HCT116 (cell line): ENCODE results near the gene STIM1. TPM values are rescaled to one million over a fixed set of nuclear protein-coding genes. Genes with fewer than 3 reads are reported as not detected.

Experiments
- ATAC-seq: fragments of 200-7000 bp; cut with Tn5 transposase; 2 replicates; pipeline ENCODE4 v1.9.1; 2020; ENCODE audit warnings: mild to moderate bottlenecking, moderate library complexity
- BruUV-seq: library from RNA; stranded (reverse); fragments of 400-500 nt; replicated peaks from 2 replicates; lab custom pipeline; 2021; lab: Mats Ljungman, UMichigan
- CTCF ChIA-PET: fragments of 300-600 bp; sonication (Branson Sonifier 250); formaldehyde crosslinking; loops from one replicate; lab custom pipeline; 2021; ENCODE audit warnings: antibody characterized with exemption; lab: Charles Lee
- POLR2A ChIA-PET: fragments of 300-600, 350-600 bp; sonication (Branson Sonifier 250); formaldehyde crosslinking; loops from one replicate; lab custom pipeline; 2021; ENCODE audit warnings: antibody characterized with exemption; lab: Charles Lee
- RAD21 ChIA-PET, 2 experiments: fragments of 300-600 bp; sonication (Branson Sonifier 250); formaldehyde crosslinking; loops; one replicate each; lab custom pipeline; 2023; ENCODE audit warnings: low total read pairs in 2 of 2; ENCODE audit not compliant: uncharacterized antibody in 2 of 2, unreplicated experiment in 2 of 2, low non-redundant PET in 1 of 2; lab: Charles Lee
- DNase-seq: peaks from one replicate; pipeline ENCODE4 v3.0.0-alpha.2; 2010; ENCODE audit warnings: low read depth, low spot score
- H2AFZ ChIP-seq: fragments of 200-600 bp; shearing (Covaris generic), sonication (generic); 2 replicates; pipeline ENCODE4 v1.6.1; 2017; ENCODE audit warnings: low read depth, mixed run types, mixed read lengths, antibody characterized with exemption, low read length; ENCODE audit not compliant: poor library complexity, severe bottlenecking
- H3K27ac ChIP-seq: 2 replicates; pipeline ENCODE4 v1.5.1; 2012; ENCODE audit warnings: low read depth, low read length
- H3K27me3 ChIP-seq: fragments of 200-600 bp; sonication (generic); 2 replicates; pipeline ENCODE4 v1.6.1; 2016; ENCODE audit warnings: mixed run types, low read length, mixed read lengths; ENCODE audit not compliant: insufficient read depth
- H3K36me3 ChIP-seq, 2 experiments: fragments of 200-500 bp in 1 of 2; fragments of 200-600 bp in 1 of 2; sonication (Bioruptor generic) in 1 of 2; sonication (generic) in 1 of 2; 2 replicates each; pipeline versions ENCODE4 v1.5.1 to v1.6.1; 2014 to 2016; ENCODE audit warnings: low read length in 2 of 2, inconsistent platforms in 1 of 2, mixed read lengths in 1 of 2, mixed run types in 1 of 2; ENCODE audit not compliant: insufficient read depth in 2 of 2, control insufficient read depth in 1 of 2
- H3K4me1 ChIP-seq, 2 experiments: fragments of 200-600 bp in 1 of 2; sonication (generic) in 1 of 2; 2 replicates each; pipeline versions ENCODE4 v1.5.1 to v1.6.1; 2012 to 2017; ENCODE audit warnings: low read length in 2 of 2, inconsistent platforms in 1 of 2, mild to moderate bottlenecking in 1 of 2, mixed read lengths in 1 of 2, mixed run types in 1 of 2, moderate library complexity in 1 of 2; ENCODE audit not compliant: insufficient read depth in 2 of 2, control insufficient read depth in 1 of 2
- H3K4me2 ChIP-seq: fragments of 200-600 bp; sonication (generic); 2 replicates; pipeline ENCODE4 v1.6.1; 2017; ENCODE audit warnings: mixed run types, low read length, mixed read lengths
- H3K4me3 ChIP-seq, 2 experiments: fragments of 200-600 bp in 1 of 2; sonication (generic) in 1 of 2; replicated peaks in 1 of 2; 2 replicates each; pipeline ENCODE4 v1.5.1; 2011 to 2016; ENCODE audit warnings: low read length in 2 of 2, control low read depth in 1 of 2, low read depth in 1 of 2, mild to moderate bottlenecking in 1 of 2, mixed read lengths in 1 of 2, mixed run types in 1 of 2
- H3K79me2 ChIP-seq: fragments of 200-600 bp; sonication (generic); 2 replicates; pipeline ENCODE4 v1.6.1; 2017; ENCODE audit warnings: mild to moderate bottlenecking, mixed run types, low read length, moderate library complexity, mixed read lengths; ENCODE audit not compliant: insufficient read depth
- H3K9ac ChIP-seq: fragments of 200-600 bp; sonication (generic); 2 replicates; pipeline ENCODE4 v1.6.1; 2016; ENCODE audit warnings: low read length, mixed read lengths
- H3K9me2 ChIP-seq: fragments of 200-600 bp; sonication (generic), shearing (Covaris generic); 2 replicates; pipeline ENCODE4 v1.6.1; 2017; ENCODE audit warnings: mixed run types, mild to moderate bottlenecking, moderate library complexity; ENCODE audit not compliant: insufficient read depth
- H3K9me3 ChIP-seq, 2 experiments: fragments of 200-500 bp in 1 of 2; fragments of 200-600 bp in 1 of 2; sonication (Bioruptor generic) in 1 of 2; sonication (generic) in 1 of 2; 2 replicates each; pipeline ENCODE4 v1.6.1; 2014 to 2017; ENCODE audit warnings: low read length in 2 of 2, mixed read lengths in 2 of 2, inconsistent platforms in 1 of 2, low read depth in 1 of 2, mild to moderate bottlenecking in 1 of 2, mixed run types in 1 of 2, moderate library complexity in 1 of 2; ENCODE audit not compliant: control insufficient read depth in 1 of 2, insufficient read depth in 1 of 2
- H4K20me1 ChIP-seq: fragments of 200-600 bp; sonication (generic), shearing (Covaris generic); 2 replicates; pipeline ENCODE4 v1.6.1; 2017; ENCODE audit warnings: mixed run types, mild to moderate bottlenecking, moderate library complexity; ENCODE audit not compliant: insufficient read depth
- CEBPB ChIP-seq: IDR thresholded peaks from 2 replicates; pipeline ENCODE4 v1.6.1; 2012; ENCODE audit warnings: low read depth
- EGR1 ChIP-seq: IDR thresholded peaks from 2 replicates; pipeline ENCODE4 v1.6.1; 2012; ENCODE audit warnings: low read depth
- ELF1 ChIP-seq: IDR thresholded peaks from 2 replicates; pipeline ENCODE4 v1.6.1; 2012; ENCODE audit warnings: low read depth, borderline replicate concordance
- EZH2 ChIP-seq: fragments of 200-600 bp; sonication (generic); IDR thresholded peaks from 2 replicates; pipeline ENCODE4 v1.6.1; 2017; ENCODE audit warnings: antibody characterized with exemption, mixed run types
- EZH2phosphoT487 ChIP-seq: fragments of 200-600 bp; IDR thresholded peaks from 2 replicates; pipeline ENCODE4 v1.6.1; 2018; ENCODE audit warnings: antibody characterized with exemption, borderline replicate concordance
- FOSL1 ChIP-seq: IDR thresholded peaks from 2 replicates; pipeline ENCODE4 v1.6.1; 2012; ENCODE audit warnings: low read depth
- POLR2A ChIP-seq: IDR thresholded peaks from 2 replicates; pipeline ENCODE4 v1.7.0; 2011; ENCODE audit warnings: borderline replicate concordance; ENCODE audit not compliant: insufficient read depth, insufficient read length; ENCODE audit errors: extremely low read depth
- RAD21 ChIP-seq: IDR thresholded peaks from 2 replicates; pipeline ENCODE4 v1.6.1; 2012; ENCODE audit warnings: low read depth, mild to moderate bottlenecking
- SIN3A ChIP-seq: IDR thresholded peaks from 2 replicates; pipeline ENCODE4 v1.6.1; 2012; ENCODE audit warnings: low read depth
- SP1 ChIP-seq: IDR thresholded peaks from 2 replicates; pipeline ENCODE4 v1.6.1; 2012; ENCODE audit warnings: low read depth
- TCF7L2 ChIP-seq: IDR thresholded peaks from 2 replicates; pipeline ENCODE4 v1.7.0; 2011; ENCODE audit warnings: borderline replicate concordance, inconsistent platforms; ENCODE audit not compliant: insufficient read depth, insufficient read length; ENCODE audit errors: extremely low read depth
- YY1 ChIP-seq: IDR thresholded peaks from 2 replicates; pipeline ENCODE4 v1.6.1; 2011; ENCODE audit warnings: low read length, low read depth, moderate library complexity, mild to moderate bottlenecking; ENCODE audit not compliant: insufficient replicate concordance; ENCODE audit errors: extremely low read depth
- ZFX ChIP-seq: fragments of 450-650 bp; IDR thresholded peaks from 2 replicates; pipeline ENCODE4 v1.6.1; 2017
- ZNF274 ChIP-seq: fragments of 200-500 bp; sonication (Bioruptor generic); IDR thresholded peaks from 2 replicates; pipeline ENCODE4 v1.6.1; 2014; ENCODE audit warnings: mild to moderate bottlenecking, low read depth, low read length, inconsistent platforms
- intact Hi-C: fragments of 100-400 bp; cut with micrococcal nuclease; formaldehyde crosslinking; loops from 2 replicates; pipeline ENCODE4 v1.10.0; 2022
- total RNA-seq: library from RNA; stranded (reverse); gene quantifications from one replicate; pipeline ENCODE4 v1.2.1, GENCODE V29; 2021; ENCODE audit not compliant: unreplicated experiment
- TF ChIP-seq, protein P1 (sequence below): IDR thresholded peaks from 2 replicates; pipeline ENCODE4 v1.6.1; 2011; ENCODE audit warnings: mild to moderate bottlenecking, low read length, moderate library complexity; ENCODE audit not compliant: insufficient replicate concordance; ENCODE audit errors: extremely low read depth
- TF ChIP-seq, protein P2 (sequence below): IDR thresholded peaks from 2 replicates; pipeline ENCODE4 v1.6.1; 2012; ENCODE audit warnings: low read depth
- TF ChIP-seq, protein P3 (sequence below): IDR thresholded peaks from 2 replicates; pipeline ENCODE4 v1.6.1; 2012
- TF ChIP-seq, protein P4 (sequence below), 3 experiments: fragments of 200-600 bp in 1 of 3; sonication (generic) in 1 of 3; IDR thresholded peaks in 2 of 3; conservative IDR thresholded peaks in 1 of 3; 2 replicates each; pipeline ENCODE4 v1.5.1; 2012 to 2017; ENCODE audit warnings: low read depth in 2 of 3, low read length in 2 of 3, antibody characterized with exemption in 1 of 3, borderline replicate concordance in 1 of 3, control low read depth in 1 of 3, mild to moderate bottlenecking in 1 of 3, mixed read lengths in 1 of 3, mixed run types in 1 of 3, moderate library complexity in 1 of 3; ENCODE audit not compliant: insufficient read depth in 1 of 3
- TF ChIP-seq, protein P5 (sequence below): IDR thresholded peaks from 2 replicates; pipeline ENCODE4 v1.6.1; 2012

The STIM1 gene
- total RNA-seq, 1 experiment from 2014 or later, result 22.3 TPM

DNA sequence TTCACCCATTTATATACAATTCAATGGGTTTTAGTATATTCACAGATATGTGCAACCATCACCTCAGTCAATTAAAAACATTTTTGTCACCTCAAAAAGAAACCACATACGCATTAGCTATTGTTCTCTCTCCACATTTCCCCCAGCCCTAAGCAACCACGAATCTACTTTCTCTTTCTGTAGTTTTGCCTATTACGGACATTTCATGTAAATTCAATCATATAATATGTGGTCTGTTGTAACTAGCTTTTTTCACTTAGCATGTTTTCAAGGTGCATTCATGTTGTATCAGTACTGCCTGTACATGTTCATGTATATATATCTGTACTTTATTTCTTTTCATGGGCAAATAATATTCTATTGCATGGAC is 134.4 kb downstream of the STIM1 start:
- intact Hi-C loops, result no loop called here
- no peaks in the 10 kb centered on the region for H3K36me3 ChIP-seq
- H3K4me2 ChIP-seq, result no peak overlapping the region
- no peaks in the 10 kb centered on the region for H3K4me1 ChIP-seq
- H3K79me2 ChIP-seq, result no peaks in the 10 kb centered on the region
- TF ChIP-seq RAD21 (no peak), YY1 (no peak), EZH2 (no peak), CEBPB (no peak), SP1 (no peak), POLR2A (no peak), ELF1 (no peak), FOSL1 (no peak), EZH2phosphoT487 (no peak), EGR1 (no peak), ZFX (no peak), SIN3A (no peak), ZNF274 (no peak), TCF7L2 (no peak)
- TF ChIP-seq, protein P1, sequence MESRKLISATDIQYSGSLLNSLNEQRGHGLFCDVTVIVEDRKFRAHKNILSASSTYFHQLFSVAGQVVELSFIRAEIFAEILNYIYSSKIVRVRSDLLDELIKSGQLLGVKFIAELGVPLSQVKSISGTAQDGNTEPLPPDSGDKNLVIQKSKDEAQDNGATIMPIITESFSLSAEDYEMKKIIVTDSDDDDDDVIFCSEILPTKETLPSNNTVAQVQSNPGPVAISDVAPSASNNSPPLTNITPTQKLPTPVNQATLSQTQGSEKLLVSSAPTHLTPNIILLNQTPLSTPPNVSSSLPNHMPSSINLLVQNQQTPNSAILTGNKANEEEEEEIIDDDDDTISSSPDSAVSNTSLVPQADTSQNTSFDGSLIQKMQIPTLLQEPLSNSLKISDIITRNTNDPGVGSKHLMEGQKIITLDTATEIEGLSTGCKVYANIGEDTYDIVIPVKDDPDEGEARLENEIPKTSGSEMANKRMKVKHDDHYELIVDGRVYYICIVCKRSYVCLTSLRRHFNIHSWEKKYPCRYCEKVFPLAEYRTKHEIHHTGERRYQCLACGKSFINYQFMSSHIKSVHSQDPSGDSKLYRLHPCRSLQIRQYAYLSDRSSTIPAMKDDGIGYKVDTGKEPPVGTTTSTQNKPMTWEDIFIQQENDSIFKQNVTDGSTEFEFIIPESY, result no peak
- TF ChIP-seq, protein P2, sequence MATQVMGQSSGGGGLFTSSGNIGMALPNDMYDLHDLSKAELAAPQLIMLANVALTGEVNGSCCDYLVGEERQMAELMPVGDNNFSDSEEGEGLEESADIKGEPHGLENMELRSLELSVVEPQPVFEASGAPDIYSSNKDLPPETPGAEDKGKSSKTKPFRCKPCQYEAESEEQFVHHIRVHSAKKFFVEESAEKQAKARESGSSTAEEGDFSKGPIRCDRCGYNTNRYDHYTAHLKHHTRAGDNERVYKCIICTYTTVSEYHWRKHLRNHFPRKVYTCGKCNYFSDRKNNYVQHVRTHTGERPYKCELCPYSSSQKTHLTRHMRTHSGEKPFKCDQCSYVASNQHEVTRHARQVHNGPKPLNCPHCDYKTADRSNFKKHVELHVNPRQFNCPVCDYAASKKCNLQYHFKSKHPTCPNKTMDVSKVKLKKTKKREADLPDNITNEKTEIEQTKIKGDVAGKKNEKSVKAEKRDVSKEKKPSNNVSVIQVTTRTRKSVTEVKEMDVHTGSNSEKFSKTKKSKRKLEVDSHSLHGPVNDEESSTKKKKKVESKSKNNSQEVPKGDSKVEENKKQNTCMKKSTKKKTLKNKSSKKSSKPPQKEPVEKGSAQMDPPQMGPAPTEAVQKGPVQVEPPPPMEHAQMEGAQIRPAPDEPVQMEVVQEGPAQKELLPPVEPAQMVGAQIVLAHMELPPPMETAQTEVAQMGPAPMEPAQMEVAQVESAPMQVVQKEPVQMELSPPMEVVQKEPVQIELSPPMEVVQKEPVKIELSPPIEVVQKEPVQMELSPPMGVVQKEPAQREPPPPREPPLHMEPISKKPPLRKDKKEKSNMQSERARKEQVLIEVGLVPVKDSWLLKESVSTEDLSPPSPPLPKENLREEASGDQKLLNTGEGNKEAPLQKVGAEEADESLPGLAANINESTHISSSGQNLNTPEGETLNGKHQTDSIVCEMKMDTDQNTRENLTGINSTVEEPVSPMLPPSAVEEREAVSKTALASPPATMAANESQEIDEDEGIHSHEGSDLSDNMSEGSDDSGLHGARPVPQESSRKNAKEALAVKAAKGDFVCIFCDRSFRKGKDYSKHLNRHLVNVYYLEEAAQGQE, result no peak
- TF ChIP-seq, protein P3, sequence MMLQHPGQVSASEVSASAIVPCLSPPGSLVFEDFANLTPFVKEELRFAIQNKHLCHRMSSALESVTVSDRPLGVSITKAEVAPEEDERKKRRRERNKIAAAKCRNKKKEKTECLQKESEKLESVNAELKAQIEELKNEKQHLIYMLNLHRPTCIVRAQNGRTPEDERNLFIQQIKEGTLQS, result no peak
- TF ChIP-seq, protein P4, sequence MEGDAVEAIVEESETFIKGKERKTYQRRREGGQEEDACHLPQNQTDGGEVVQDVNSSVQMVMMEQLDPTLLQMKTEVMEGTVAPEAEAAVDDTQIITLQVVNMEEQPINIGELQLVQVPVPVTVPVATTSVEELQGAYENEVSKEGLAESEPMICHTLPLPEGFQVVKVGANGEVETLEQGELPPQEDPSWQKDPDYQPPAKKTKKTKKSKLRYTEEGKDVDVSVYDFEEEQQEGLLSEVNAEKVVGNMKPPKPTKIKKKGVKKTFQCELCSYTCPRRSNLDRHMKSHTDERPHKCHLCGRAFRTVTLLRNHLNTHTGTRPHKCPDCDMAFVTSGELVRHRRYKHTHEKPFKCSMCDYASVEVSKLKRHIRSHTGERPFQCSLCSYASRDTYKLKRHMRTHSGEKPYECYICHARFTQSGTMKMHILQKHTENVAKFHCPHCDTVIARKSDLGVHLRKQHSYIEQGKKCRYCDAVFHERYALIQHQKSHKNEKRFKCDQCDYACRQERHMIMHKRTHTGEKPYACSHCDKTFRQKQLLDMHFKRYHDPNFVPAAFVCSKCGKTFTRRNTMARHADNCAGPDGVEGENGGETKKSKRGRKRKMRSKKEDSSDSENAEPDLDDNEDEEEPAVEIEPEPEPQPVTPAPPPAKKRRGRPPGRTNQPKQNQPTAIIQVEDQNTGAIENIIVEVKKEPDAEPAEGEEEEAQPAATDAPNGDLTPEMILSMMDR (IDR thresholded peaks at IDR 0.05 in 2 of 3, conservative IDR thresholded peaks at IDR 0.05 in 1 of 3; ENCODE audit: borderline replicate concordance in 1 of 3, insufficient read depth in 1 of 3, low read depth in 2 of 3, low read length in 2 of 3), result no peak
- TF ChIP-seq, protein P5, sequence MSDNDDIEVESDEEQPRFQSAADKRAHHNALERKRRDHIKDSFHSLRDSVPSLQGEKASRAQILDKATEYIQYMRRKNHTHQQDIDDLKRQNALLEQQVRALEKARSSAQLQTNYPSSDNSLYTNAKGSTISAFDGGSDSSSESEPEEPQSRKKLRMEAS, result no peak
- DNase-seq (no peak), ATAC-seq (no peak)
- no peaks in the 10 kb centered on the region for H4K20me1 ChIP-seq
- ChIA-PET RAD21 (no interaction called here), POLR2A (no interaction called here), CTCF (no interaction called here)
- H3K27me3 ChIP-seq, result no peaks in the 10 kb centered on the region
- no peak overlapping the region for H3K4me3 ChIP-seq
- H3K9ac ChIP-seq, result no peak overlapping the region
- no peak overlapping the region for H3K27ac ChIP-seq
- H2AFZ ChIP-seq, result no peak overlapping the region
- no peaks in the 10 kb centered on the region for H3K9me2 ChIP-seq
- peaks cover 4 to 6% of the 10 kb centered on the region in 2 experiments; a peak in 2 of 4 replicates for H3K9me3 ChIP-seq
- no TSS peak for BruUV-seq
